ENCODE data around the gene MEAF6. TPM values are rescaled to one million over a fixed set of nuclear protein-coding genes. Genes with fewer than 3 reads are reported as not detected.

The MEAF6 gene
- total RNA-seq, 1 donor from 2014 or later = 83.1 TPM

GRCh38 chr1:37475380-37476086, 39.0 kb downstream of the MEAF6 start:
- H3K9me3 Mint-ChIP-seq (ENCODE audit: low read depth) = no peaks in the 10 kb centered on the region
- peaks cover 14% of the 10 kb centered on the region for H3K4me1 Mint-ChIP-seq (ENCODE audit: low read depth)
- peaks cover 2% of the 10 kb centered on the region for H3K36me3 Mint-ChIP-seq (ENCODE audit: insufficient read depth)
- TF ChIP-seq CTCF (IDR thresholded peaks at IDR 0.05; ENCODE audit: unreplicated experiment) = no peak
- peak overlapping the region; percentile 52 for H3K27ac Mint-ChIP-seq
- no peak for DNase-seq (ENCODE audit: low spot score, unreplicated experiment)
- H3K27me3 Mint-ChIP-seq = peaks cover 27% of the 10 kb centered on the region
- peak overlapping the region; percentile 76 for H3K4me3 Mint-ChIP-seq (ENCODE audit: low read depth)

- peak overlapping the region; percentile 52 for H3K27ac Mint-ChIP-seq
- no peaks in the 10 kb centered on the region for H3K9me3 Mint-ChIP-seq (ENCODE audit: low read depth)
- H3K27me3 Mint-ChIP-seq = peaks cover 27% of the 10 kb centered on the region
- peaks cover 2% of the 10 kb centered on the region for H3K36me3 Mint-ChIP-seq (ENCODE audit: insufficient read depth)
- DNase-seq (ENCODE audit: low spot score, unreplicated experiment) = peak; percentile 27
- no peak for TF ChIP-seq CTCF (IDR thresholded peaks at IDR 0.05; ENCODE audit: unreplicated experiment)
- peak overlapping the region; percentile 76 for H3K4me3 Mint-ChIP-seq (ENCODE audit: low read depth)
- peaks cover 14% of the 10 kb centered on the region for H3K4me1 Mint-ChIP-seq (ENCODE audit: low read depth)
Observed at GRCh38 chr1:37474697-37475379, 39.7 kb downstream of the MEAF6 start.

GRCh38 chr1:37474046-37474696, 40.4 kb downstream of the MEAF6 start, which contains the start of gene ZC3H12A:
Gene ZC3H12A (plus strand): TSS chr1:37474580. CDS start chr1:37475497, 917 bp downstream.
- peak; percentile 85 for DNase-seq (ENCODE audit: low spot score, unreplicated experiment)
- H3K27me3 Mint-ChIP-seq = peaks cover 27% of the 10 kb centered on the region
- H3K27ac Mint-ChIP-seq = peak within 1 kb of the TSS; percentile 71
- peaks cover 14% of the 10 kb centered on the region for H3K4me1 Mint-ChIP-seq (ENCODE audit: low read depth)
- TF ChIP-seq CTCF (IDR thresholded peaks at IDR 0.05; ENCODE audit: unreplicated experiment) = no peak
- H3K36me3 Mint-ChIP-seq (ENCODE audit: insufficient read depth) = peaks cover 2% of the 10 kb centered on the region
- peak within 1 kb of the TSS; percentile 77 for H3K4me3 Mint-ChIP-seq (ENCODE audit: low read depth)
- no peaks in the 10 kb centered on the region for H3K9me3 Mint-ChIP-seq (ENCODE audit: low read depth)

DNA sequence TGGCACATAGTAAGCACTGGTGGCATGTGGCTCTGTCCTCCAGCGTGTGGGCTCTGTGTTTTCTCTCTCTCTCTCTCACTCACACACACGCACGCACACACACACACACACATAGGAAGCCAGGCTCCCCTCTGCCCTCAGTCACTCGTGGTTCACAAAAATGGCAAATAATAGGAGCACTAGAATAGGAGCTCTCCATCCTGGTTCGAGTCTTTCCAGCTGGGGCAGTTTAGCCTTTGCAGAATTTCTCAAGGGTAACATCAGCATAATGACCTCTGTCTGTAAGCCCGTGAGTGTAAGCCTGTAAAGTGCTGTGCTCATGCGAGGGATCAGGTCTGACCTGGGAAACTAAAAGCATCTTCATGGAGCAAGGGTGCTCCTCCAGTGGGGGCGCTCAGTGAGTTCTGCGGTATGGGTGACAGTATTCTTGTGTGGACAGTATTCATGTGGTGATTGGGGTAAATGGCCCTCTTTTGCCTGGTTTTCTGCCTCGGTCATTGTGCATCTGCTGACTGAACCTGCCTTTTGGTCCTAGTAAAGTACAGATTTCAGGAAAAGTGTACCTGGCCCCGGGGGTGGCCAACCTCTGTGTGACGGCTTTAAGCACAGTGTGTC, 41.0 kb downstream of the MEAF6 start:
- TF ChIP-seq CTCF (IDR thresholded peaks at IDR 0.05; ENCODE audit: unreplicated experiment) = no peak
- peak overlapping the region; percentile 77 for H3K4me3 Mint-ChIP-seq (ENCODE audit: low read depth)
- H3K4me1 Mint-ChIP-seq (ENCODE audit: low read depth) = peaks cover 14% of the 10 kb centered on the region
- no peaks in the 10 kb centered on the region for H3K9me3 Mint-ChIP-seq (ENCODE audit: low read depth)
- H3K27ac Mint-ChIP-seq = peak overlapping the region; percentile 71
- peaks cover 2% of the 10 kb centered on the region for H3K36me3 Mint-ChIP-seq (ENCODE audit: insufficient read depth)
- DNase-seq (ENCODE audit: low spot score, unreplicated experiment) = no peak
- peaks cover 27% of the 10 kb centered on the region for H3K27me3 Mint-ChIP-seq

GRCh38 chr1:37472994-37473393, 41.6 kb downstream of the MEAF6 start:
- H3K27ac Mint-ChIP-seq = no peak overlapping the region
- H3K9me3 Mint-ChIP-seq (ENCODE audit: low read depth) = no peaks in the 10 kb centered on the region

More at GRCh38 chr1:37472994-37473393, 41.6 kb downstream of the MEAF6 start:
- Mint-ChIP-seq H3K36me3 (ENCODE audit: insufficient read depth) (peaks cover 2% of the 10 kb centered on the region), H3K4me3 (ENCODE audit: low read depth) (peak overlapping the region; percentile 7), H3K4me1 (ENCODE audit: low read depth) (peaks cover 14% of the 10 kb centered on the region), H3K27me3 (peaks cover 27% of the 10 kb centered on the region)
- TF ChIP-seq CTCF (IDR thresholded peaks at IDR 0.05; ENCODE audit: unreplicated experiment) = no peak
- no peak for DNase-seq (ENCODE audit: low spot score, unreplicated experiment)
